Neural progenitor cell (in vitro differentiated cells): ENCODE results near the gene NKAIN2.

Experiments used
- EZH2 ChIP-seq: fragments of 200-600 bp; sonication (generic); IDR thresholded peaks from 2 replicates; pipeline ENCODE4 v1.6.1; 2017; ENCODE audit warnings: antibody characterized with exemption, mild to moderate bottlenecking, moderate library complexity
- TF ChIP-seq, protein P1 (sequence below): fragments of 200-600 bp; sonication (generic); IDR thresholded peaks from 2 replicates; pipeline ENCODE4 v1.5.1; 2017; ENCODE audit warnings: antibody characterized with exemption, mild to moderate bottlenecking

- TF ChIP-seq, protein P1, sequence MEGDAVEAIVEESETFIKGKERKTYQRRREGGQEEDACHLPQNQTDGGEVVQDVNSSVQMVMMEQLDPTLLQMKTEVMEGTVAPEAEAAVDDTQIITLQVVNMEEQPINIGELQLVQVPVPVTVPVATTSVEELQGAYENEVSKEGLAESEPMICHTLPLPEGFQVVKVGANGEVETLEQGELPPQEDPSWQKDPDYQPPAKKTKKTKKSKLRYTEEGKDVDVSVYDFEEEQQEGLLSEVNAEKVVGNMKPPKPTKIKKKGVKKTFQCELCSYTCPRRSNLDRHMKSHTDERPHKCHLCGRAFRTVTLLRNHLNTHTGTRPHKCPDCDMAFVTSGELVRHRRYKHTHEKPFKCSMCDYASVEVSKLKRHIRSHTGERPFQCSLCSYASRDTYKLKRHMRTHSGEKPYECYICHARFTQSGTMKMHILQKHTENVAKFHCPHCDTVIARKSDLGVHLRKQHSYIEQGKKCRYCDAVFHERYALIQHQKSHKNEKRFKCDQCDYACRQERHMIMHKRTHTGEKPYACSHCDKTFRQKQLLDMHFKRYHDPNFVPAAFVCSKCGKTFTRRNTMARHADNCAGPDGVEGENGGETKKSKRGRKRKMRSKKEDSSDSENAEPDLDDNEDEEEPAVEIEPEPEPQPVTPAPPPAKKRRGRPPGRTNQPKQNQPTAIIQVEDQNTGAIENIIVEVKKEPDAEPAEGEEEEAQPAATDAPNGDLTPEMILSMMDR, result no peak
- TF ChIP-seq EZH2, result no peak
Observed at GRCh38 chr6:123859291-123859690, 55.6 kb downstream of the NKAIN2 start.
